Measurements from ENCODE around the gene TRIM59.
A peak's percentile ranks its signal among the peaks of the same experiment; 100 is the strongest.

TRIM59 gene

GRCh38 chr3:160398820-160399124, 50.8 kb downstream of the TRIM59 start:
- peak; percentile 8 for TF ChIP-seq CTCF (IDR thresholded peaks at IDR 0.05; ENCODE audit: low read depth, low read length, missing control alignments)
- in situ Hi-C loops (cut with HindIII; ENCODE audit: low sequenced_read_pairs) = no loop called here
- no peak for DNase-seq (ENCODE audit: low read depth)
- peak overlapping the region; percentile 58 for H3K4me3 ChIP-seq (ENCODE audit: low read depth, low read length)

- H3K4me3 ChIP-seq (ENCODE audit: low read depth, low read length) = no peak overlapping the region
- TF ChIP-seq CTCF (IDR thresholded peaks at IDR 0.05; ENCODE audit: low read depth, low read length, missing control alignments) = no peak
- peak; percentile 84 for DNase-seq (ENCODE audit: low read depth)
- in situ Hi-C loops (cut with HindIII; ENCODE audit: low sequenced_read_pairs) = no loop called here
Observed at GRCh38 chr3:160395297-160395696, 54.3 kb downstream of the TRIM59 start.

- DNase-seq (ENCODE audit: low read depth) = no peak
Observed at GRCh38 chr3:160394009-160394392, 55.6 kb downstream of the TRIM59 start.

GRCh38 chr3:160393346-160394008, 56.1 kb downstream of the TRIM59 start:
- no peak overlapping the region for H3K4me3 ChIP-seq (ENCODE audit: low read depth, low read length)
- TF ChIP-seq CTCF (IDR thresholded peaks at IDR 0.05; ENCODE audit: low read depth, low read length, missing control alignments) = no peak
- no peak for DNase-seq (ENCODE audit: low read depth)
- in situ Hi-C loops (cut with HindIII; ENCODE audit: low sequenced_read_pairs) = no loop called here

More at GRCh38 chr3:160394009-160394392, 55.6 kb downstream of the TRIM59 start:
- no peak for TF ChIP-seq CTCF (IDR thresholded peaks at IDR 0.05; ENCODE audit: low read depth, low read length, missing control alignments)
- H3K4me3 ChIP-seq (ENCODE audit: low read depth, low read length) = no peak overlapping the region
- in situ Hi-C loops (cut with HindIII; ENCODE audit: low sequenced_read_pairs) = no loop called here

GRCh38 chr3:160392798-160393197, 56.8 kb downstream of the TRIM59 start:
- no peak for TF ChIP-seq CTCF (IDR thresholded peaks at IDR 0.05; ENCODE audit: low read depth, low read length, missing control alignments)
- in situ Hi-C loops (cut with HindIII; ENCODE audit: low sequenced_read_pairs) = no loop called here
- no peak for DNase-seq (ENCODE audit: low read depth)
- H3K4me3 ChIP-seq (ENCODE audit: low read depth, low read length) = no peak overlapping the region

GRCh38 chr3:160390565-160391138, 58.9 kb downstream of the TRIM59 start:
- TF ChIP-seq CTCF (IDR thresholded peaks at IDR 0.05; ENCODE audit: low read depth, low read length, missing control alignments) = no peak
- H3K4me3 ChIP-seq (ENCODE audit: low read depth, low read length) = no peak overlapping the region
- no peak for DNase-seq (ENCODE audit: low read depth)
- in situ Hi-C loops (cut with HindIII; ENCODE audit: low sequenced_read_pairs) = no loop called here

Measured in astrocyte of the cerebellum (primary cell).